ENCODE measurements around the gene LENG9. TPM values are rescaled to one million over a fixed set of nuclear protein-coding genes. Genes with fewer than 3 reads are reported as not detected.

LENG9 gene
- total and polyA plus RNA-seq, 2 experiments from 2014 or later, result 0.59 to 7.9 TPM

DNA sequence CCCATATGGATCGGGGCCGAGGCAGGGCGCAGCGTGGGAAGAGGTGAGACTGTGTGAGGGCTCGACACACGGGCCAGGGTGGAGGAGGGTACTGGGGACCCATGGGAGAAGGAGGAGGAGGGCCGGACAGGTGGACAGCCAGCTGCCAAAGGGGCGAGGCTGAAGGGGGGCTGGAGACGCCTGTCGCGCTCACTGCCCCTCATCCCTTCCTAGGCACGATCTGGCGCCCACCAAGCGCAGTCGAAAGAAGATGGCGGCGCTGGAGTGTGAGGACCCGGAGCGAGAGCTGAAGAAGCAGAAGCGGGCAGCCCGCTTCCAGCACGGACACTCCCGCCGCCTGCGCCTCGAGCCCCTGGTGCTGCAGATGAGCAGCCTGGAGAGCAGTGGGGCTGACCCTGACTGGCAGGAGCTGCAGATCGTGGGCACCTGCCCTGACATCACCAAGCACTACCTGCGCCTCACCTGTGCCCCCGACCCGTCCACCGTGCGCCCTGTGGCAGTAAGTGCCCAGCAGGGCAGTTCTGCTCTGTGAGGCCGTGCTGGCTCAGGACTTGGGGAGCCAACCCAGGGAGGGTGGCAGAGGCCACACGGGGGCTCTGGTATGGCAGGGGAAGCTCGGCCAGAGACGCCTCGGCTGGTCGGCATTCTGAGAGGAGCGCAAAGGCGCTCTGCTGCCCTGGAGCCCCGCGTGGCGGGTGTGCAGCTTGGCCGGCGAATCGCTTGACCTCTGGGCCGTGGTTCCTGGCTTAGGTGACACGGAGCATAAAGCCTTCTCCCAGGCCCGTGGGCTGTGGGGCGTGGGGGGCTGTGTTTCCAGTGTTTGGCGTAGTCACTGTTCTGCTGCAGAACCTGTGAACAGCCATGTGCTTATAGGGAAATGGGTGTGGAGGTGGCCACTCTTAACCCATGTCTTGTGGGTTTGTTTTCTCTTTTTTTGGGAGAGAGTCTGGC is 6.9 kb downstream of the LENG9 start:
- TF ChIP-seq, protein P1, sequence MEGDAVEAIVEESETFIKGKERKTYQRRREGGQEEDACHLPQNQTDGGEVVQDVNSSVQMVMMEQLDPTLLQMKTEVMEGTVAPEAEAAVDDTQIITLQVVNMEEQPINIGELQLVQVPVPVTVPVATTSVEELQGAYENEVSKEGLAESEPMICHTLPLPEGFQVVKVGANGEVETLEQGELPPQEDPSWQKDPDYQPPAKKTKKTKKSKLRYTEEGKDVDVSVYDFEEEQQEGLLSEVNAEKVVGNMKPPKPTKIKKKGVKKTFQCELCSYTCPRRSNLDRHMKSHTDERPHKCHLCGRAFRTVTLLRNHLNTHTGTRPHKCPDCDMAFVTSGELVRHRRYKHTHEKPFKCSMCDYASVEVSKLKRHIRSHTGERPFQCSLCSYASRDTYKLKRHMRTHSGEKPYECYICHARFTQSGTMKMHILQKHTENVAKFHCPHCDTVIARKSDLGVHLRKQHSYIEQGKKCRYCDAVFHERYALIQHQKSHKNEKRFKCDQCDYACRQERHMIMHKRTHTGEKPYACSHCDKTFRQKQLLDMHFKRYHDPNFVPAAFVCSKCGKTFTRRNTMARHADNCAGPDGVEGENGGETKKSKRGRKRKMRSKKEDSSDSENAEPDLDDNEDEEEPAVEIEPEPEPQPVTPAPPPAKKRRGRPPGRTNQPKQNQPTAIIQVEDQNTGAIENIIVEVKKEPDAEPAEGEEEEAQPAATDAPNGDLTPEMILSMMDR (IDR thresholded peaks at IDR 0.05; ENCODE audit: poor library complexity), result no peak
- TF ChIP-seq EZH2 (IDR thresholded peaks at IDR 0.05; ENCODE audit: borderline replicate concordance), result no peak
- TF ChIP-seq EZH2phosphoT487 (IDR thresholded peaks at IDR 0.05; ENCODE audit: low read depth, severe bottlenecking, unreplicated experiment), result no peak
- no peaks in the 10 kb centered on the region for H3K9me2 ChIP-seq (replicated peaks; ENCODE audit: insufficient read depth)
- 99% methylated on average over 50 of the region's 51 CpGs for WGBS (ENCODE audit: low lambda C conversion rate, missing lambda C conversion rate)
- peak; percentile 5 for DNase-seq (ENCODE audit: low spot score)
- no peaks in the 10 kb centered on the region for H3K4me1 ChIP-seq (ENCODE audit: insufficient read depth)
- no peak overlapping the region for H3K27ac ChIP-seq
- H3K9me3 ChIP-seq (ENCODE audit: low read depth), result no peaks in the 10 kb centered on the region
- no peaks in the 10 kb centered on the region for H3K27me3 ChIP-seq
- H3K79me2 ChIP-seq, result peaks cover 60% of the 10 kb centered on the region
- no peak overlapping the region for H2AFZ ChIP-seq
- H3K36me3 ChIP-seq (replicated peaks; ENCODE audit: insufficient read depth, low read depth), result peaks cover 4% of the 10 kb centered on the region
- H3K4me2 ChIP-seq, result no peak overlapping the region
- no peak overlapping the region for H3K4me3 ChIP-seq
- peaks cover 61% of the 10 kb centered on the region for H4K20me1 ChIP-seq (ENCODE audit: insufficient read depth, poor library complexity, severe bottlenecking)

DNA sequence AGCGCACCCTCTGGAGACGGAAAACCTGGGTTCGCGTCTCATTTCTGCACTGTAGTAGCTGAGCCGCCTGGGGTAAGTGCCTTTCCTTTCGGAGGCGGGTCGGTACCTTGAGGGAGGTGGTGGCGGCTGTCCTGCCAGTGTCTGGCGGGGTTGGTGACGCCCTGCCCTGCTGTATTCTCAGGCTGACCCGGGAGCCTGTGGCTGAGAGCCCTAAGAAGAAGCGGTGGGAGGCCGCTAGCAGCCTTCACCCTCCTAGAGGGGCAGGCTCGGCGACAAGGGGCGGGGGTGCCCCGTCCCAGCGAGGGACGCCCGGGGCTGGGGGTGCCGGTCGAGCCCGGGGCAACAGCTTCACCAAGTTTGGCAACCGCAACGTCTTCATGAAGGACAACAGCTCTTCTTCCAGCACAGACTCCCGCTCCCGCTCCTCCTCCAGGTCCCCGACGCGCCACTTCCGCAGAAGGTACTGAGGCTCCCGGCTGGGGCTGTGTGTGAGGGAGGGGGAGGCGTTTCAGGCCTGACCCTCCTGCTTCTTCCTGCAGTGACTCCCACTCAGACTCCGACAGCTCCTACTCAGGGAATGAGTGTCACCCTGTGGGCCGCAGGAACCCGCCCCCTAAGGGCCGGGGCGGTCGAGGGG is 7.7 kb downstream of the LENG9 start:
- Histone ChIP-seq H3K36me3 (replicated peaks; ENCODE audit: insufficient read depth, low read depth) (peaks cover 4% of the 10 kb centered on the region), H3K4me1 (ENCODE audit: insufficient read depth) (peaks cover 4% of the 10 kb centered on the region), H3K27me3 (no peaks in the 10 kb centered on the region), H4K20me1 (ENCODE audit: insufficient read depth, poor library complexity, severe bottlenecking) (peaks cover 67% of the 10 kb centered on the region), H3K79me2 (peaks cover 68% of the 10 kb centered on the region), H3K4me2 (no peak overlapping the region), H3K9me3 (ENCODE audit: low read depth) (no peaks in the 10 kb centered on the region), H2AFZ (no peak overlapping the region), H3K4me3 (no peak overlapping the region), H3K9me2 (replicated peaks; ENCODE audit: insufficient read depth) (no peaks in the 10 kb centered on the region), H3K27ac (no peak overlapping the region)
- TF ChIP-seq EZH2phosphoT487 (IDR thresholded peaks at IDR 0.05; ENCODE audit: low read depth, severe bottlenecking, unreplicated experiment) (no peak), EZH2 (IDR thresholded peaks at IDR 0.05; ENCODE audit: borderline replicate concordance) (no peak)
- TF ChIP-seq, protein P1 (IDR thresholded peaks at IDR 0.05; ENCODE audit: poor library complexity), result no peak
- WGBS (ENCODE audit: low lambda C conversion rate, missing lambda C conversion rate), result 97% methylated on average over 33 of the region's 40 CpGs
- DNase-seq (ENCODE audit: low spot score), result peak; percentile 4

DNA sequence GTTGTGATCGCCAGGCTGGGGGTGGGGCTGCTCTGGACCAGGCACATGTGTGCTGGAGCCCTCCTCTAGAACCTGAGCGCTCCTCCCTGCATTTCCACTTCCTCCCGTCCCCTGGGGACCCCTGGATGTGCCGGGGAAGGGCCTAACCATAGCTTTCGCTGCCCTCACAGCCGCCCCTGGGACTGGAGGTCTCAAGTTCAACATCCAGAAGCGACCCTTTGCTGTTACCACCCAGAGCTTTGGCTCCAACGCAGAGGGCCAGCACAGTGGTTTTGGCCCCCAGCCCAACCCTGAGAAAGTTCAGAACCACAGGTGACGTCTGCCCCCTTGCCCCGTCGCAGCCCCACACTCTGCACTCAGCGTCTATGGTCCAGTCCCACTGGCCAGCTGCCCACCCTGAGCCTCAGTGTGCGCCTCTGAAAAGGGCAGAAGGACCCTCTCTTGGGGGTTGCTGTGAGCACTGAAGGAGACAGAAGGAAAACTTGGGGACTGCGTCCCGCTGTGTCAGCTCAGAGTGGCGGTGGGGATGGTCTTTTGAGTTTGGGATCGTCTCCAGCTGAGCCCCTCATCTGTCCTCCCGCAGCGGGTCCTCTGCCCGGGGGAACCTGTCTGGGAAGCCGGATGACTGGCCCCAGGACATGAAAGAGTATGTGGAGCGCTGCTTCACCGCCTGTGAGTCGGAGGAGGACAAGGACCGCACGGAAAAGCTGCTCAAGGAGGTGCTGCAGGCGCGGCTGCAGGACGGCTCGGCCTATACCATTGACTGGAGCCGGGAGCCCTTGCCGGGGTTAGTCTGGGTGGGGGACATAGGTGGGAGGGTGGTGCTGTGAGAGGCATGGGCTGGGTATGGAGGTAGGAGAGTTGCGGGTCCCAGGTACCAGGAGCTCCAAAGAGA is 8.6 kb downstream of the LENG9 start:
- Histone ChIP-seq H4K20me1 (ENCODE audit: insufficient read depth, poor library complexity, severe bottlenecking) (peaks cover 71% of the 10 kb centered on the region), H2AFZ (no peak overlapping the region), H3K27ac (no peak overlapping the region), H3K79me2 (peaks cover 77% of the 10 kb centered on the region), H3K9me2 (replicated peaks; ENCODE audit: insufficient read depth) (no peaks in the 10 kb centered on the region), H3K36me3 (replicated peaks; ENCODE audit: insufficient read depth, low read depth) (peaks cover 4% of the 10 kb centered on the region), H3K27me3 (no peaks in the 10 kb centered on the region), H3K9me3 (ENCODE audit: low read depth) (no peaks in the 10 kb centered on the region), H3K4me2 (no peak overlapping the region), H3K4me1 (ENCODE audit: insufficient read depth) (peaks cover 13% of the 10 kb centered on the region), H3K4me3 (no peak overlapping the region)
- TF ChIP-seq EZH2phosphoT487 (IDR thresholded peaks at IDR 0.05; ENCODE audit: low read depth, severe bottlenecking, unreplicated experiment) (no peak), EZH2 (IDR thresholded peaks at IDR 0.05; ENCODE audit: borderline replicate concordance) (no peak)
- TF ChIP-seq, protein P1 (IDR thresholded peaks at IDR 0.05; ENCODE audit: poor library complexity), result no peak
- DNase-seq (ENCODE audit: low spot score), result peak; percentile 4
- 97% methylated on average over 33 of the region's 33 CpGs for WGBS (ENCODE audit: low lambda C conversion rate, missing lambda C conversion rate)

Measured in hepatocyte (in vitro differentiated cells).